Measurements from ENCODE around the gene ZNF79.
A peak's percentile ranks its signal among the peaks of the same experiment; 100 is the strongest.

Gene ZNF79

GRCh38 chr9:127489471-127490115 is 65.4 kb downstream of the ZNF79 start:
- TF ChIP-seq PPARA (CRISPR knock-in tag; IDR thresholded peaks at IDR 0.05; ENCODE audit: borderline replicate concordance) (no peak), TOX (CRISPR knock-in tag; IDR thresholded peaks at IDR 0.05; ENCODE audit: borderline replicate concordance) (no peak), PATZ1 (CRISPR knock-in tag; IDR thresholded peaks at IDR 0.05; ENCODE audit: borderline replicate concordance) (no peak), ZFP30 (CRISPR knock-in tag; IDR thresholded peaks at IDR 0.05) (no peak), POU6F1 (CRISPR knock-in tag; IDR thresholded peaks at IDR 0.05; ENCODE audit: borderline replicate concordance, low read depth) (no peak), ARNTL (CRISPR knock-in tag; IDR thresholded peaks at IDR 0.05; ENCODE audit: borderline replicate concordance, low read depth) (no peak), CSDC2 (CRISPR knock-in tag; IDR thresholded peaks at IDR 0.05) (no peak), BACH2 (CRISPR knock-in tag; IDR thresholded peaks at IDR 0.05; ENCODE audit: borderline replicate concordance) (no peak), CREB5 (CRISPR knock-in tag; IDR thresholded peaks at IDR 0.05; ENCODE audit: low read depth) (no peak), ZNF565 (CRISPR knock-in tag; conservative IDR thresholded peaks at IDR 0.05; ENCODE audit: low read depth) (no peak), ZNF70 (CRISPR knock-in tag; IDR thresholded peaks at IDR 0.05) (no peak), RARB (CRISPR knock-in tag; IDR thresholded peaks at IDR 0.05) (no peak), ZFP3 (CRISPR knock-in tag; IDR thresholded peaks at IDR 0.05) (no peak), GLIS3 (CRISPR knock-in tag; IDR thresholded peaks at IDR 0.05) (no peak), CSRNP3 (CRISPR knock-in tag; IDR thresholded peaks at IDR 0.05) (no peak), TCF4 (CRISPR knock-in tag; IDR thresholded peaks at IDR 0.05; ENCODE audit: borderline replicate concordance) (no peak), TSHZ2 (CRISPR knock-in tag; IDR thresholded peaks at IDR 0.05) (no peak), ESRRG (CRISPR knock-in tag; IDR thresholded peaks at IDR 0.05) (no peak), ZNF8 (CRISPR knock-in tag; IDR thresholded peaks at IDR 0.05) (no peak), OSR1 (CRISPR knock-in tag; IDR thresholded peaks at IDR 0.05) (no peak)
- ATAC-seq, result peak; percentile 38

GRCh38 chr9:127490535-127491230 is 66.5 kb downstream of the ZNF79 start:
- no peak for ATAC-seq
- TF ChIP-seq TCF4 (CRISPR knock-in tag; IDR thresholded peaks at IDR 0.05; ENCODE audit: borderline replicate concordance), result no peak
- TF ChIP-seq ISL1 (CRISPR knock-in tag; IDR thresholded peaks at IDR 0.05), result no peak
- TF ChIP-seq ZNF565 (CRISPR knock-in tag; conservative IDR thresholded peaks at IDR 0.05; ENCODE audit: low read depth), result no peak
- no peak for TF ChIP-seq ZC3H10 (CRISPR knock-in tag; IDR thresholded peaks at IDR 0.05)
- TF ChIP-seq POU6F1 (CRISPR knock-in tag; IDR thresholded peaks at IDR 0.05; ENCODE audit: borderline replicate concordance, low read depth), result no peak
- no peak for TF ChIP-seq ZFP30 (CRISPR knock-in tag; IDR thresholded peaks at IDR 0.05)
- no peak for TF ChIP-seq ARNTL (CRISPR knock-in tag; IDR thresholded peaks at IDR 0.05; ENCODE audit: borderline replicate concordance, low read depth)
- TF ChIP-seq SNAI2 (CRISPR knock-in tag; IDR thresholded peaks at IDR 0.05), result no peak
- no peak for TF ChIP-seq CSDC2 (CRISPR knock-in tag; IDR thresholded peaks at IDR 0.05)
- no peak for TF ChIP-seq CREB5 (CRISPR knock-in tag; IDR thresholded peaks at IDR 0.05; ENCODE audit: low read depth)
- TF ChIP-seq TSHZ2 (CRISPR knock-in tag; IDR thresholded peaks at IDR 0.05), result no peak

Measured in SK-N-SH treated with all-trans-retinoic acid at 6 μM for 48 hours (cell line).